PFSK-1 (cell line): ENCODE results near the gene LMNTD2.

Experiments
- FOXP2 ChIP-seq: optimal IDR thresholded peaks from 2 replicates; pipeline ENCODE3; 2011; ENCODE audit warnings: borderline replicate concordance, control low read depth, inconsistent platforms; ENCODE audit not compliant: insufficient read depth; ENCODE audit errors: extremely low read length, extremely low read depth
- POLR2AphosphoS5 ChIP-seq: IDR thresholded peaks from 2 replicates; pipeline ENCODE4 v1.6.1; 2012; ENCODE audit warnings: low read depth, mild to moderate bottlenecking, control low read depth, low read length, moderate library complexity
- REST ChIP-seq, 2 experiments: IDR thresholded peaks; 2 replicates each; pipeline versions ENCODE4 v1.6.1 to v1.8.0; 2011 to 2012; ENCODE audit warnings: low read depth in 2 of 2, low read length in 2 of 2, control low read depth in 1 of 2, inconsistent platforms in 1 of 2, mild to moderate bottlenecking in 1 of 2, moderate library complexity in 1 of 2; ENCODE audit not compliant: insufficient read depth in 1 of 2
- SIN3A ChIP-seq: IDR thresholded peaks from 2 replicates; pipeline ENCODE4 v1.6.1; 2012; ENCODE audit warnings: mild to moderate bottlenecking, low read length, moderate library complexity, borderline replicate concordance; ENCODE audit not compliant: insufficient read depth
- TAF1 ChIP-seq: IDR thresholded peaks from 2 replicates; pipeline ENCODE4 v1.6.1; 2012; ENCODE audit warnings: low read length, control low read depth, borderline replicate concordance; ENCODE audit not compliant: insufficient read depth

The LMNTD2 gene

GRCh38 chr11:554428-555226 lies 5.9 kb downstream of the LMNTD2 start:
- 0 out of 2 replicates have a peak, but pooled peaks have one; percentile 34 for TF ChIP-seq SIN3A
- TF ChIP-seq POLR2AphosphoS5: no peak
- peak; percentile 88 for TF ChIP-seq FOXP2
- no peak for TF ChIP-seq TAF1
- no peak for TF ChIP-seq REST (IDR thresholded peaks at IDR 0.05; ENCODE audit: insufficient read depth in 1 of 2, low read depth in 2 of 2, low read length in 2 of 2)

DNA sequence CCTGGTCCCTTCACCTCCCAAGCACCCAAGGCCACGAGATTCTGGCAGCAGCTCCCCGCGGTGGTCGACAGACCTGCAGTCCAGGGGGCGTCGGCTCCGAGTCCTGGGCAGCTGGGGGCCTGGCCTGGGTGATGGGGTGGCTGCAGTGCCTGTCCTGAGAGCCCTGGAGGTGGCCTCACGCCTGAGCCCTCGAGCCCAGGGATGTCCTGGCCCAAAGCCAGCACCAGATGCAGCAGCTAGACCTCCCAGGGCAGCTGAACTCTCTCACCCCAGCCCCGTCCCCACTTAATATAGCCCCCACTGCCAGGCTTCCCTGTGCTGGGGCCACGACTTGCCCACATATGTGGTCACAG lies 6.6 kb downstream of the LMNTD2 start:
- TF ChIP-seq REST (IDR thresholded peaks at IDR 0.05; ENCODE audit: insufficient read depth in 1 of 2, low read depth in 2 of 2, low read length in 2 of 2): no peak
- no peak for TF ChIP-seq POLR2AphosphoS5
- TF ChIP-seq FOXP2: no peak
- no peak for TF ChIP-seq TAF1
- TF ChIP-seq SIN3A: no peak

DNA sequence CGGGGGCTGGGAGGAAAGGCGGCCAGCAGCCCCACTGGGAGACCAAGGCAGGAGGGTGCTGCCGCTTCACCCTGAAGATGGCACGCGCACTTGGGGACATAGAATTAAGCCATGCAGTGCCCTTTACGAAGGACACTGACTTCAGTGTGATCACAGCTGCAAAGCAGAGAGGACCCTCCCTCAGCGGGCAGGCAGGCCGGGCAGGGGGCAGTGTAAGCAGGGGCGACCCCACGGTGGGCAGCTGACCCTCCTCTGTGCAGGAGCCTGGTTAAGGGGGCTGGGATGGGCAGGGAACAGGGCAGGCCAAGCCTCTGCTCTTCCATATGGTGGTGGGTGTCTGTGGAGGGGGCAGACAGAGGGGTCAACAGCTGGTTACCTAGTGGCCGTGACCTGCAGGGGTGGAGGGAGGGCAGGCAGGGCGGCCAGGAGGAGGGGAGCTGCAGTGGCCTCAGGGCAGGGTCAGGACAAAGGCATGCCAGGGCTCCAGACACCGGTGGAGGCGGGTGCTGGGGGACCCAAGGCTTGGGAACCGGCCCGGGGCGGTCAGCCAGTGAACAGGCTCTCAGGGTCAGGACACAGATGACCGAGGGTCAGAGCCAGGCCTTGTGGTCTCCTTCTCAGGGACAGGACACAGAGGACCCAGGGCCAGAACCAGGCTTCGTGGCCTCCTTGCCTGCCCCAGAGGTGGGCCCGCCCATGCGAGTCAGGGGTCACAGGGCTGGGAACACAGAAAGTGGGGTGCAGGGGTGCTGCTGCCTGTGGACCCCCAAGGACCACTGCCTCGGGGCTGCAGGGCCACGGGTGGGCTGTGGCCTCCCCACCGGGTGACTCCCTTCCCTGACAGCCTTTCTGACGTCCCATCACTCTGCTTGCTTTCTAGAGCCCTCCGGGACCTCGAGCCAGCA lies 7.2 kb downstream of the LMNTD2 start:
- TF ChIP-seq TAF1: no peak
- no peak for TF ChIP-seq REST (IDR thresholded peaks at IDR 0.05; ENCODE audit: insufficient read depth in 1 of 2, low read depth in 2 of 2, low read length in 2 of 2)
- no peak for TF ChIP-seq SIN3A
- TF ChIP-seq FOXP2: no peak
- TF ChIP-seq POLR2AphosphoS5: no peak

GRCh38 chr11:551596-551995 lies 8.9 kb downstream of the LMNTD2 start:
- TF ChIP-seq POLR2AphosphoS5 (no peak), TAF1 (no peak), REST (IDR thresholded peaks at IDR 0.05; ENCODE audit: insufficient read depth in 1 of 2, low read depth in 2 of 2, low read length in 2 of 2) (no peak), SIN3A (no peak), FOXP2 (no peak)
